HG03060 (cell line): ENCODE measurements around the gene RAPGEF6.
A peak's percentile ranks its signal among the peaks of the same experiment; 100 is the strongest.

Experiments
- ATAC-seq: cut with Tn5 transposase; IDR thresholded peaks from one replicate; pipeline ENCODE4 v1.9.1; 2021; ENCODE audit warnings: low read depth, moderate number of reproducible peaks; ENCODE audit not compliant: unreplicated experiment

RAPGEF6 gene

DNA sequence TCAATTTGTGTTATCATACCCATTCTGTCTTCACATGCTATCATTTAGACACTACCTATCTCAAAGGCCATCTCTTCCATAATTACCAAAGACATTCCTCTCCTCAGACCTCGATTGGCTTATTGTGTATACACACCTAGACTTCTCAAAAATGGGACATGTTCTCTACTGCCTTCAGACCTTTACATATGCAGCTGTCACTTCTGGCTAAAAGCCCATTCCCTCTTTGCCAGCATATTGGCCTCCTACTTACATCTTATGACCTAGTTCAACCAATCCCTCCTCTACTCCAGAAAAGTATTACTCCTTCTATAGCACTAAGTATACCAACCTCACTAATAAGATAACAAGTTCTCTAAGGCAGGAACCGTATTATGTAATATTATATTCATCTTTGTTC, 84.4 kb downstream of the RAPGEF6 start:
- ATAC-seq = no peak

DNA sequence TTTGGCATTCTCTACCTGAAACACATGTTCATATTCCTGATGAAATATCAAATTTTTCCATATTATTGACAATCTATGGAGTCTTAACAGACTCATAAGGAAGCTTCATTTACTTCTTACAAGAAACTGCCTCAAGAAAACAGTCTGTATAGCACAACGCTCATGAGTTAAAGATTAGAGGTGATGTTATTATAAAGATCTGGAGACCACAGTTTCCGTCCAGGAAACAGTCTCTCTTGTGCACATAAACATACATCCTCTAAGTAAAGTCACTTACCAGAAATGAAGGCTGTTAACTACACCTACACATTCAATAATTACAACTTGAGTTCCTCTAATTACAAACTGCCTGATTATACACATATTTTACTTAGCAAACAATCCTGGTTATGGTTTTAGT, 86.9 kb downstream of the RAPGEF6 start:
- no peak for ATAC-seq

DNA sequence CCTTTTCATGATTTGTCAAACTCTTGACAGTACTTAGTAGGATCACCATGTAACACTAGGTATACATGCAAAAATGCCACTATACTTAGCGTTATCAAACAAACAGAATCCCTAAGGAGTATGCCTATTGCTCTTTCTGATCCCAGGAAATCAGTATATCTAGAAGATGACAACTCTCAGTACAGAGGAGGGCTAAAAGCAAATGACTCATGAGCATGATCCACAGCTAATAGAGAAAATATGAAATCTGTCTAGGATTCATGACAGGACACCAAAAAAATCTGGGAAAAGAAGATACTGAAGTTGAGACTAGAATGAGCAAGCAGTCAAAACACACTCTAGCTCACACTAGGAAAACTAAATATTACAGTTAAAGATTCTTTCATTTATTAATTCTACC, 89.2 kb downstream of the RAPGEF6 start:
- ATAC-seq = no peak

DNA sequence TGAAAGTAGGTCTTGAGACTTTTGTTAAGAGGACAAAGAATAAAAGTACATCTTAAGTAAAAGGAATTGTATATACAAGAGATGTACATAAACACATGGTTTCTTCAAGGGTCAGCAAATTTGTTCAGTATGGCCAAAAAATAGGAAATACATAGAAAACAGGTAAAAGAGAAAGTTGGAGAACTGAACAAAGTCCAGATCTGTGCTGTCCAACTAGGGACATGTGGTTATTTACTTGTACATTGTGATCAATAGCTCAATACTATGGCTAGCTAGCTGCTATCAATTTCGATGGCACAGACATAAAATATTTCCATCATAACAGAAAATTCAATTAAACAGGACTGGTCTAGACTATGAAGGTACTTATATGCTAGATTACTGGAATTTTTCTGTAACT, 92.3 kb downstream of the RAPGEF6 start:
- no peak for ATAC-seq

DNA sequence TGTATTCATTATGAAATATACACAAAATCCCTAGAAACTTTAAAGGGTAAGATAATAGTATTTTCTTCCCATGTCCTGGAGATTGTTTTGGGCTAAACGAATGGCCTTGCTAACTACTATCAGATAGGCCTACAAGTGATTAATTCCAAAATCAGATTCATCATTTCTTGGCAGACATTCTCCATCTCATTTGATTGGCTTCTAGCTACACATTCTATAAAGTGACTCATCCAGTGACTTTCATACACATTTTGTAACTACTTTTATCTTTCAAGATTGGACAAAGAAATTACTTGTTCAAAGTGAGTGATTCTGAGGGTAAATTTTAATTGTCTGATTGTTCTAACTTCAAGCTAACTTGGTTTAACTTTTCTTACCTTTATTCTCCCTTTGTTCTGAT, 93.3 kb downstream of the RAPGEF6 start:
- no peak for ATAC-seq

DNA sequence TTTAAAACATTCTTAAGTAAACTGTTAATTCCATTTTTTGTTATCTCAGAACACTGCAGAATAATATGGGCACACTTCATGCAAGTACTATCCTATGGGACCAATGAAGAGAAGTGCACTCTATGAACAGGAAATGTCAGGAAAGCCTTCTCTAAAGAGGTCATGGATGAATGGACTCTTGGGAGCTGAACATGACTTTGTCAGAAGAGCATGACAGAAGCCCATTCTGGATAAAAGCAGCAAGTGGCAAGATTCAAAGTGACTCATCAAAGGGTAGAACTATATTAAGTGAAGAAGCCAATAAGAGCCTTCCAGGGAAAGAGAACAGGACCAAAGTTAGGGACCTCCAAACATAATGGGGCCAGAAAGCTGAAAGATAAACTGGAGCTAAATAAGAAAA, 94.0 kb downstream of the RAPGEF6 start:
- ATAC-seq = no peak

DNA sequence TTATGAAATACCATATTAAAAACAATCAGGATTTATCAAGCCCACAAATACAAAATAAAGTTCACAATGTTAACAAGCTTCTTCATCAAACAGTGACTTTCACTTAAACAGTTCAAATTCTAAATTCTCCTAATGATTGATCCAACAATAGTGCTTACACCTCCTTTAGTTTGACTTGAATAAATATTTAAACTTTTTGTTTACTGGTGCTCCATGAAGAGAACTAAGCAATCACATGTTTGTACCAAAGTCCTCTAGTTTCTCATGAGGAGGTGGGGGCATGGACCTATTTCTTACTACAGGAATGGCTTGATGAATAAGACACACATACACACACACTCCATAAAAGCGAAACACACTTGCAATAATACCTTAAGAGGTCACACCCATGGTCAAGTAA, 95.8 kb downstream of the RAPGEF6 start:
- no peak for ATAC-seq

DNA sequence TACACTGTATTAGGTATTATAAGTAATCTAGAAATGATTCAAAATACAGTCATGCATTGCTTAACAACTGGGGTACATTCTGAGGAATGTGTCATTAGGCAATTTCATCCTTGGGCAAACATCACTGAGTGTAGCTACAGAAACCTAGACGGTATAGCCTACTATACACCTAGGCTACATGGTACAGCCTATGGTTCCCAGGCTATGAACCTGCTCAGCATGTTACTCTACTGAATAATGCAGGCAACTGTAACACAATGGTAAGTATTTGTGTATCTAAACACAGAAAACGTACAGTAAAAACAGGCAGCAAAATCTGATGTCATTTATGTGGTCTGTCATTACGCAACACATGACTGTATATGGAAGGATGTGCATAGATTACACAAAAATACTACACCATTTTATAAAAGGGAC, 96.8 kb downstream of the RAPGEF6 start:
- no peak for ATAC-seq

DNA sequence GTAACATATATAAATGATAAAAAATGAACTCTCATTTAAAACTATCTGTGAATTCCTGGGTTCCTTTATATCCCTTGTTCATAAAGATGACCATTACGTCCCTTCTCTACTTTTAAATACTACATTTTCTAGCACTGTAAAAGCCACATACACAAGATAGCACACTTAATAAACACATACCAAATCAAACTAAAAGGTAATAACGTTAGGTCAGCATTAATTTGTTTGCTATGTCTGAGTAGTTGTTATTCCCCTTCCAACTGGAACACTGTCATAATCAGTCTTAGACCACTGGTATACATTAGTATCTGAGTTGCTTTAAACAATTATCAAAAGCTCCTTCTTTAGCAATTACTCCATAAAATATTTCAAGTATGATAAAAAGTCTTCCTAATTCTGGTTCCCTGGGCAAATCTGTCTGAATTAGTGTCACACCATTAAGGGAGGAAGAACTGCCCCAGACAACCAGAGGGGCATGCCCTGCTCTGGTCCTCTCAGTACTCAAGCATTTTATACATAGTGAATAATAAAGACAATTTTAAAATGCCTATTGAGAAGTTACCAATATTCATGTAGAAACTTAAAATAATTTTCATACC, 98.1 kb downstream of the RAPGEF6 start:
- no peak for ATAC-seq

DNA sequence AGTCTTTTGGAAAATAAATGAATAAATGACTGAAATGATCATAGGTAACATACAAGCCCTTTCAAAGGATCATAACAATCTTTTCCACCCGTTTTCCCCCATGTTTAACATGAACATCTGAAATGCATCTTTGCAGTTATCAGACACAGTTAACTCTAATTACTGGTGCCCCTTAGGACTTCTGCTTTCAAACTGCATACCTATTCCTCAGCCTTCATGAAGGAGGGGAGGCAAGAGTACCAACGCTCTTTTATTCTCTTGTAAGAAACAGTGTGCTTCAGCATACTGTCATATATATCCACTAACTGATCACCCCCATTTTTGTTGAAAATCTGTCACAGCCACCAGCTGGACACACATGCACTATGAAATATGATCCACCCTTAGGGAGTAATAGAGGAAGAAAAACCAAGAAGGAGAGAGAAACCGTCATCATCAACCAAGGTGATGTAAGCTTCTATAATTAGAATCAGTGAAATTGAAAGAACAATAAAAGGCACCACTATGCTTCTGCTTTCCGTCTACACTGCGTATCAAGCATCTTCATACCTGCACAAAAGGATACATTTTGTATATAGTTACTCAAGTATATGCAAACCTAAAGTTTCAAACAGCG, 98.7 kb downstream of the RAPGEF6 start:
- ATAC-seq = peak; percentile 93

DNA sequence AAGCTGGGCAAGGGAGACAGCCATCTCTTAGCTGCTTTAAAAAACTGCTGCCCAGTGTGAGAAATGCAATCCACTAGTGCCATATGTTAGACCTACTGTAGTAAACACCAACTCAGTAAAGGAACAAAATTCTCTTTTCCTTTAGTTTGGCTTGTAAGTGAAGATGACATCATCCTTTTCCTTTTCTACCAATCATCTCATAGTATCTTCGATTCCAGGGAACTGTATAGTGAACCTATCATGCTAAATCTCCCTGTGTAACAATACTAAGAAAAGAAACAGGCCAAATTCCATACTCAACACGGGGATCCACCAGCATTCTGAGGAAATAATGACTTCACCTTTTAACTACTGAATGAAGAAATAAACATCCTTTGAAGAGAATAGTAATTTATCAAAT, 100.1 kb downstream of the RAPGEF6 start:
- no peak for ATAC-seq

DNA sequence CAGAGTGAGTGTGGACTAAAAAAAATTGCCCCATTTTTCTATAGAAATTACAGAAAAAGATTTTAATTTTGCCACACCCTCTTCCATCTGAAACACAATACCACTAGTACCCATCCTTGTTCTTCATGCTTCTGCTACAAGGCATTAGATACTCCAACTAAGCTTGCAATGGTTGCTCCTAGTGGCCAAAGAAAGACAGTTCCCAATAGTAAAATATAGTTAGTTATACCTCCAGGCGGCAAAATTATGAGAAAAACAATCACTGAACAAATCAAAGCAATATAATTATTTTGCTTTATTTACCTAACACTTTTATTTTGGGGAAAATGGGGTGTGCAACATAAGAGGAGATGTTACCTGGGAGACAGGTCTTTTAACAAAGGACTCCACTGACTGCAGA, 101.2 kb downstream of the RAPGEF6 start:
- no peak for ATAC-seq

DNA sequence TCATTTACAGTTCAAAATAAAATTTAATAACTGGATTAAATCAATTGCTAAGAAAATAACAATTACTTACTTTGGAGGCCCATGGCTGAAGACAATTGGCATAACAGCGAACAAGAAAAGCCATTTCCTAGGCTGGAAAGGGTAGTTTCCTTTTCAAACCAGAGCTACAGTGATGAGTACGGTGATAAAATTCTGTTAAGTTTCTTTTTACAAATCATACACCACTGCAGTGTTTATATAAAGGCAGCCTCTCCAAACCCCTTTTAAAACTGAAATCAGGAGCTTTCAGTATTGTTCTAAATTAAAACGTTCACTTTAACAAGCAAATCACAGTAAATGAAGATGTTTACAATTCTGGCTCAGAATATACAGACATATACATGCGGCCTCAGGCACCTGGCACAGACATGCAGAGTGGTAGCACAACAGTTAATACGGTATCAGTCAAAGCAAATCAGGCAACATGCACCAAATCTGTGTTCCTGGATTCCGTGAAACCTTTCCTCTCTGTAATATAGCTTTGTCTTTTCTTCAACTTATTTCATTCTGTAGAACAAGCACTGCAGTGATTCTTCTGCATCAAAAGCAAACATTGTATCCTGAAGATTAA, 102.9 kb downstream of the RAPGEF6 start:
- no peak for ATAC-seq

DNA sequence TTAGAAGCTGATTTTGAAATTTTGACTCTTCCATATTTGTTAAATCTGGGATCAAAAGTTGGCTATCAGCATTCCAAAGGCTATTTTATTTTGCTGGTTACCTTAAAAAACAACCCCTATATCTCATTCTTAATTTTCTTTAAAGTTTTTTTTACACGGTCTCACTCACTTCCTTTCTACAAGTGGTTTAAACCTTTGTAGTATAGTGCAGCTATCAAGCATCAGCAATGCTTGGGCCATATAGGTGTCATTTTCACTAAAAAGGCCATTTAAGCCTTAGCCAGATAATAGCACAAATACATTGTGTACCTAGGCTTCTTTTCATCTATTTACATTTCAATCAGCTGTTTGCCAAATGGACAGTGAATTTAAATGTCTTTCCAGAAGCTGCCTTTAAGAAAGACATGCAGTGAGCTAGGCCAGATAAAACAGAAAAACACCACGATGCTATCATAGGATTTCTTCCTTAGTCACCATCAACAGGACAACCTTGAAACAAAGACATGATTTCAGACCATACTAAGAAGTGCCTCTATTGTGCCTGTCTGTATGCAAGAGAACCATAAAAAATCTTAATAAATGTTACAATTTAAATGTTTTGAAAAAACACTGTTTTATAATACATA, 104.2 kb downstream of the RAPGEF6 start:
- ATAC-seq = no peak

DNA sequence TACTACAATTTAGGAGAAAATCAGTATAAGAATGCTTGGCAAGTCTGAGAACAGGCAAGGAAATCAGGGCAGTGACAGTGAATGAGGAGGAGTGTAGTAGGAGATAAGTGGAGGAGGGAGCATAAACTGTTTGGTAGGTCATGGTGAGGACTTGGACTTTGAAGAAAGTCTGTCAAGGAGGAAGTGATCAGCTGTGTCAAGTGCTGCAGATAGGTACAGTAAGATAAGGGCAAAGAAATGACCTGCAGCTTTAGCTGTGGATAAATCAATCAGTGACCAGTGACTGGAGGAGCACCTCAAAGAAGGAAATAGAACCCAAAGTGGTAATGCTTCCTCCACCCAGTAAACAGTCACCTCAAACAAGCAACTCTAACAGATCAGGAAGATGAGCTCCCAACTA, 106.3 kb downstream of the RAPGEF6 start:
- ATAC-seq = peak; percentile 28

DNA sequence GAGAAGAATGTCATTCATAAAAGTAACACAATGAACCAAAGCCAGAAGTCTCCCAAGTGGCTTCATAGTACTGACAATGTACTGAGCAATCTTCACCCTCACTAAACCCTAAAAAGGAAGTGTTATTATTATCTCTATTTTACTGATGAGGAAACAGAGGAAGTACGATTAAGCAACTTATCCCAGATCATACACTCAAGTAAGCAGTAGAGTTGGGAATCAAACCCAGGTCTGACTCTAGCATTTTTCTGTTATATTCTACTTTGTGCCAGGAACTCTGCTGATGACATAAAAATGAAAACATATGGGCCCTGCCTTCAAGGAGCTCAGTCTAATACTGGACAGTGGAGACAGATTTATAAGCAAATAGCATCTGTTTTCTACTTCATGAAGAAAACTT, 109.2 kb downstream of the RAPGEF6 start:
- ATAC-seq = no peak

DNA sequence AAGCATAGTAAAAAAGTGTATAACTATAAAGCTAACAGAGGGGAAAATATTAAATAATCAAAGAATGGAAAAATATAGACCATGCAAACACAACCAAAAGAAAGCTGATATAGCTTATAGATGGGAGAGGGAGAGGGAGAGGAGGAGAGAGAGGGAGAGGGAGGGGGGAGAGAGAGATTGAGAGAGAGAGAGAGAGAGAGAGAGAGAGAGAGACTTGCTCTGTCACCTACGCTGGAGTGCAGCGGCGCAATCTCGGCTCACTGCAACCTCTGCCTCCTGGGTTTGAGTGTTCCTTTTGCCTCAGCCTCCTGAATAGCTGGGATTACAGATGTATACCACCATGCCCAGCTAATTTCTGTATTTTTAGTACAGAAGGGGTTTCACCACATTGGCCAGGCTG, 110.6 kb downstream of the RAPGEF6 start:
- ATAC-seq = no peak

DNA sequence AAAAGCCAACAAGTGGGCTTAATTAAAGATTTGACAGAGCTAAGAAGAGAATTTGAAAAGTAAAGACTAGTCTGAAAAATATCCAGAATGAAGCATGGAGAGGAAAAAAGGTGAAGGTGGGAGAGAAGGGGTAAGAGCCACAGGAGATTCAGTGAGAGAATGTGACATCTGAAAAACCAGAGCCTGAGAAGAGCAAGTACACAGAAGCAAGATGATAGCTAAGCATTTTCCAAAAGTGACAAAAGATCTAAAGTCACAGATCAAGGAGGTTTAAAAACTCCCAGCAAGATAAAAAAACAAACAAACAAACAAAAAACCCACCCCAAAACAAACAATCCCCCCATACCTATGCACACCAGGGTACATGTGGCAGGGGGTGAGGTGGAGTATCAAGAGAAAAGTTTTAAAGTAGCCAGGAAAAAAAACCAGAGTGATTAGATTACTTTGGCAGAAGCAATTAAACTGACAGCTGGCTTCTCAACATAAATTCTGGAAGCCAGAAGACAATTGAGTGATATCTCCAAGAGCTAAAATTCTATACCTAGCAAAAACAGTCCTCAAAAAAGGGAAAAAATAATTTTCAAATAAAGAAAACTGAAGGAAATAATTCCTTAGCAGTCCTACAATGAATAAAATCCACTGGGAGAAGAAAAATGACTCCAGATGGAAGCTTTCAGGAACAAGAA, 111.4 kb downstream of the RAPGEF6 start:
- no peak for ATAC-seq

DNA sequence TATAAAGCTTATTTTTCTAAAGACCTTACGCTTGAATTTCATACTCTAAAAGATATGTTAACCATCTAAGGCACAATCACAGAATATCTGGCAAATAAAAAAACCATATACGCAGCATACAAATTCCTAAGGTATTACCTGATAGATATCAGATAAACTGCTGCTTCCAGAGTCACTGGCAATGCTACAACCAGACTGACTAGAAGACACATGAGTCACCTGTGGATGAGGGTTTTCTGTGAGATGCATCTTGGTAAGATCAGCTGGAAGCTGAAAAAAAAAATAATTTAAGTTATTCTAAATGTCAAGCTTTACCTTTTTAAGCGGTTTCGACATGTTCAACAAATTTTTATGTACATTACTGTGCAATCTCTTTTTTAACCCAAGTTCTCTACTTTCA, 113.8 kb downstream of the RAPGEF6 start:
- no peak for ATAC-seq

DNA sequence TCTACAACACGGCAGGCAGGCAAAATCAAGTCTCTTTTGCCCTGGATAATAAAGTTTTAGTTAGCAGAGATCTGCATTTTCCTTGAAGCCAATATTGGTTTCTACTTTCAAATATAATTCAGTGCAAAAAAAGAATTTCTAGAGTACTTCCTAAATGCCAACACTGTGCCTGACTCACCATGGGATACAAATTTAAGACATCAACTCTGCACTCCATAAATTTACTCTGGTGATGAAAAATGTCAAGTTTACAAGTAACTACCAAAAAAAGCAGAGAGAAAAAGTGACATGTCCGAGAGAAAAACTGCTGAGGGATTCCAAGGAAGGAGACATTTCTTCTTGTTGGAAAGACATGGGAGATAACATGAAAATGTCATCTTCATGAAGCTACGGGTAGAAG, 119.7 kb downstream of the RAPGEF6 start:
- no peak for ATAC-seq
